ENCODE measurements around the gene KCNE4. TPM values are rescaled to one million over a fixed set of nuclear protein-coding genes. Genes with fewer than 3 reads are reported as not detected.

Gene KCNE4
- total and polyA plus RNA-seq, 9 of the 15 experiments (the other 6 are each of a cell fraction or from before 2014, with no cell fraction given) = not detected

DNA sequence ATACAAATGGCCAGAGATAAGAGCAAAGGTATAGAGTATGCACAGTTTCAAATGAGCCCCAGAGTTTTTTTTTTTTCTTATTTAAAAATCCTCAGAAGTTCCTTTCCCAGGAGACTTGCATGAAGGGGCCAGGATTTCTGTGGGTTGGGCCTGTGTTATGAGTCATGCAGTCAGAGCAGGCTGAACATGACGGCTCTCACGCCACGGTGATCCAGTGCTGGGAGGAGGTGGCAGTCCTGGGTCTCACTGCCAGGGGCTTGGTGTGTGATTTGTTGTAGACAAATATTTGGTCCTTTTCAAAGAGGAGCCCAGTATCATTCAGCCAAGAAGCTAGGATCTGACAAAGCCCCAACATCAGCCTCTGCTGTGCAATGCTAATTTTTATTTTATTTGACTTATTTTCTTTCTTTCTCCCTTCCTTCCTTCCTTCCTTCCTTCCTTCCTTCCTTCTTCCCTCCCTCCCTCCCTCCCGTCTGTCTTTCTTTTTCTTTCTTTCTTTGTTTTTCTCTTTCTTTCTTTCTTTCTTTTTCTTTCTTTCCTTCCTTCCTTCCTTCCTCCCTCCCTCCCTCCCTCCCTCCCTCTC lies 10.4 kb upstream of the KCNE4 start (continued):
- TF ChIP-seq, protein P1, sequence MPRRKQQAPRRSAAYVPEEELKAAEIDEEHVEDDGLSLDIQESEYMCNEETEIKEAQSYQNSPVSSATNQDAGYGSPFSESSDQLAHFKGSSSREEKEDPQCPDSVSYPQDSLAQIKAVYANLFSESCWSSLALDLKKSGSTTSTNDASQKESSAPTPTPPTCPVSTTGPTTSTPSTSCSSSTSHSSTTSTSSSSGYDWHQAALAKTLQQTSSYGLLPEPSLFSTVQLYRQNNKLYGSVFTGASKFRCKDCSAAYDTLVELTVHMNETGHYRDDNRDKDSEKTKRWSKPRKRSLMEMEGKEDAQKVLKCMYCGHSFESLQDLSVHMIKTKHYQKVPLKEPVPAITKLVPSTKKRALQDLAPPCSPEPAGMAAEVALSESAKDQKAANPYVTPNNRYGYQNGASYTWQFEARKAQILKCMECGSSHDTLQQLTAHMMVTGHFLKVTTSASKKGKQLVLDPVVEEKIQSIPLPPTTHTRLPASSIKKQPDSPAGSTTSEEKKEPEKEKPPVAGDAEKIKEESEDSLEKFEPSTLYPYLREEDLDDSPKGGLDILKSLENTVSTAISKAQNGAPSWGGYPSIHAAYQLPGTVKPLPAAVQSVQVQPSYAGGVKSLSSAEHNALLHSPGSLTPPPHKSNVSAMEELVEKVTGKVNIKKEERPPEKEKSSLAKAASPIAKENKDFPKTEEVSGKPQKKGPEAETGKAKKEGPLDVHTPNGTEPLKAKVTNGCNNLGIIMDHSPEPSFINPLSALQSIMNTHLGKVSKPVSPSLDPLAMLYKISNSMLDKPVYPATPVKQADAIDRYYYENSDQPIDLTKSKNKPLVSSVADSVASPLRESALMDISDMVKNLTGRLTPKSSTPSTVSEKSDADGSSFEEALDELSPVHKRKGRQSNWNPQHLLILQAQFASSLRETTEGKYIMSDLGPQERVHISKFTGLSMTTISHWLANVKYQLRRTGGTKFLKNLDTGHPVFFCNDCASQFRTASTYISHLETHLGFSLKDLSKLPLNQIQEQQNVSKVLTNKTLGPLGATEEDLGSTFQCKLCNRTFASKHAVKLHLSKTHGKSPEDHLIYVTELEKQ (CRISPR knock-in tag; IDR thresholded peaks at IDR 0.05) = no peak
- TF ChIP-seq KLF6 (CRISPR knock-in tag; IDR thresholded peaks at IDR 0.05; ENCODE audit: borderline replicate concordance) (no peak), TAF9B (IDR thresholded peaks at IDR 0.05; ENCODE audit: partially characterized antibody) (no peak), HCFC1 (IDR thresholded peaks at IDR 0.05; ENCODE audit: low read depth, low read length) (no peak), NEUROD1 (IDR thresholded peaks at IDR 0.05; ENCODE audit: borderline replicate concordance, low read depth, low read length, partially characterized antibody) (no peak), ZNF696 (CRISPR knock-in tag; conservative IDR thresholded peaks at IDR 0.05) (no peak), YY1 (IDR thresholded peaks at IDR 0.05; ENCODE audit: borderline replicate concordance in 1 of 3, control insufficient read depth in 1 of 3, extremely low read depth in 1 of 3, insufficient read depth in 3 of 3, insufficient read length in 1 of 3, insufficient replicate concordance in 2 of 3, low read depth in 1 of 3, low read length in 2 of 3) (peak in 1 of 3 experiments; percentile 30), RBFOX2 (IDR thresholded peaks at IDR 0.05; ENCODE audit: low read depth, low read length) (peak; percentile 33; the same call in 1 of the 2 replicates), ZBTB17 (CRISPR knock-in tag; IDR thresholded peaks at IDR 0.05) (no peak), CXXC5 (CRISPR knock-in tag; IDR thresholded peaks at IDR 0.05) (no peak), MXI1 (IDR thresholded peaks at IDR 0.05; ENCODE audit: low read depth, low read length) (no peak)
- TF ChIP-seq, protein P2, sequence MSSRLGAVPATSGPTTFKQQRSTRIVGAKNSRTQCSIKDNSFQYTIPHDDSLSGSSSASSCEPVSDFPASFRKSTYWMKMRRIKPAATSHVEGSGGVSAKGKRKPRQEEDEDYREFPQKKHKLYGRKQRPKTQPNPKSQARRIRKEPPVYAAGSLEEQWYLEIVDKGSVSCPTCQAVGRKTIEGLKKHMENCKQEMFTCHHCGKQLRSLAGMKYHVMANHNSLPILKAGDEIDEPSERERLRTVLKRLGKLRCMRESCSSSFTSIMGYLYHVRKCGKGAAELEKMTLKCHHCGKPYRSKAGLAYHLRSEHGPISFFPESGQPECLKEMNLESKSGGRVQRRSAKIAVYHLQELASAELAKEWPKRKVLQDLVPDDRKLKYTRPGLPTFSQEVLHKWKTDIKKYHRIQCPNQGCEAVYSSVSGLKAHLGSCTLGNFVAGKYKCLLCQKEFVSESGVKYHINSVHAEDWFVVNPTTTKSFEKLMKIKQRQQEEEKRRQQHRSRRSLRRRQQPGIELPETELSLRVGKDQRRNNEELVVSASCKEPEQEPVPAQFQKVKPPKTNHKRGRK (tag; IDR thresholded peaks at IDR 0.05) = peak; percentile 85
- TF ChIP-seq, protein P3, sequence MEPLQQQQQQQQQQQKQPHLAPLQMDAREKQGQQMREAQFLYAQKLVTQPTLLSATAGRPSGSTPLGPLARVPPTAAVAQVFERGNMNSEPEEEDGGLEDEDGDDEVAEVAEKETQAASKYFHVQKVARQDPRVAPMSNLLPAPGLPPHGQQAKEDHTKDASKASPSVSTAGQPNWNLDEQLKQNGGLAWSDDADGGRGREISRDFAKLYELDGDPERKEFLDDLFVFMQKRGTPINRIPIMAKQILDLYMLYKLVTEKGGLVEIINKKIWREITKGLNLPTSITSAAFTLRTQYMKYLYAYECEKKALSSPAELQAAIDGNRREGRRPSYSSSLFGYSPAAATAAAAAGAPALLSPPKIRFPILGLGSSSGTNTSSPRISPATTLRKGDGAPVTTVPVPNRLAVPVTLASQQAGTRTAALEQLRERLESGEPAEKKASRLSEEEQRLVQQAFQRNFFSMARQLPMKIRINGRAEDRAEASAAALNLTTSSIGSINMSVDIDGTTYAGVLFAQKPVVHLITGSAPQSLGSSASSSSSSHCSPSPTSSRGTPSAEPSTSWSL (CRISPR knock-in tag; IDR thresholded peaks at IDR 0.05; ENCODE audit: borderline replicate concordance) = no peak
- TF ChIP-seq, protein P4, sequence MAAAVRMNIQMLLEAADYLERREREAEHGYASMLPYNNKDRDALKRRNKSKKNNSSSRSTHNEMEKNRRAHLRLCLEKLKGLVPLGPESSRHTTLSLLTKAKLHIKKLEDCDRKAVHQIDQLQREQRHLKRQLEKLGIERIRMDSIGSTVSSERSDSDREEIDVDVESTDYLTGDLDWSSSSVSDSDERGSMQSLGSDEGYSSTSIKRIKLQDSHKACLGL (CRISPR knock-in tag; IDR thresholded peaks at IDR 0.05; ENCODE audit: borderline replicate concordance, poor library complexity, severe bottlenecking) = no peak
- TF ChIP-seq, protein P5, sequence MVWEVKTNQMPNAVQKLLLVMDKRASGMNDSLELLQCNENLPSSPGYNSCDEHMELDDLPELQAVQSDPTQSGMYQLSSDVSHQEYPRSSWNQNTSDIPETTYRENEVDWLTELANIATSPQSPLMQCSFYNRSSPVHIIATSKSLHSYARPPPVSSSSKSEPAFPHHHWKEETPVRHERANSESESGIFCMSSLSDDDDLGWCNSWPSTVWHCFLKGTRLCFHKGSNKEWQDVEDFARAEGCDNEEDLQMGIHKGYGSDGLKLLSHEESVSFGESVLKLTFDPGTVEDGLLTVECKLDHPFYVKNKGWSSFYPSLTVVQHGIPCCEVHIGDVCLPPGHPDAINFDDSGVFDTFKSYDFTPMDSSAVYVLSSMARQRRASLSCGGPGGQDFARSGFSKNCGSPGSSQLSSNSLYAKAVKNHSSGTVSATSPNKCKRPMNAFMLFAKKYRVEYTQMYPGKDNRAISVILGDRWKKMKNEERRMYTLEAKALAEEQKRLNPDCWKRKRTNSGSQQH (CRISPR knock-in tag; IDR thresholded peaks at IDR 0.05) = no peak
- TF ChIP-seq, protein P6, sequence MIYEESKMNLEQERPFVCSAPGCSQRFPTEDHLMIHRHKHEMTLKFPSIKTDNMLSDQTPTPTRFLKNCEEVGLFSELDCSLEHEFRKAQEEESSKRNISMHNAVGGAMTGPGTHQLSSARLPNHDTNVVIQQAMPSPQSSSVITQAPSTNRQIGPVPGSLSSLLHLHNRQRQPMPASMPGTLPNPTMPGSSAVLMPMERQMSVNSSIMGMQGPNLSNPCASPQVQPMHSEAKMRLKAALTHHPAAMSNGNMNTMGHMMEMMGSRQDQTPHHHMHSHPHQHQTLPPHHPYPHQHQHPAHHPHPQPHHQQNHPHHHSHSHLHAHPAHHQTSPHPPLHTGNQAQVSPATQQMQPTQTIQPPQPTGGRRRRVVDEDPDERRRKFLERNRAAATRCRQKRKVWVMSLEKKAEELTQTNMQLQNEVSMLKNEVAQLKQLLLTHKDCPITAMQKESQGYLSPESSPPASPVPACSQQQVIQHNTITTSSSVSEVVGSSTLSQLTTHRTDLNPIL (CRISPR knock-in tag; IDR thresholded peaks at IDR 0.05) = no peak
